ENCODE data around the gene PCDHB12.
A peak's percentile ranks its signal among the peaks of the same experiment; 100 is the strongest.
"Not testable (repeated sequence)": the region's sequence is repeated elsewhere in the genome, so short reads cannot be mapped to it uniquely, and the experiment has no call there.

PCDHB12 gene
- total RNA-seq = 0 to 0.99 (median 0) reads per million in 17 experiments

- DNase-seq = no peak
These were observed at the start of gene PCDHB12 for GRCh38 chr5:141208478-141208877. Gene PCDHB12, plus strand, starts transcription at chr5:141208719. Its CDS starts 189 bp downstream, at chr5:141208908.

- DNase-seq = peak in 2 of 4 experiments; percentile 7 to 8
These were observed 35.9 kb upstream of the PCDHB12 start, which contains the start of gene PCDHB7 for GRCh38 chr5:141172381-141173204. Gene PCDHB7, plus strand, starts transcription at chr5:141172644. Its CDS starts 192 bp downstream, at chr5:141172836.

- DNase-seq = not testable (repeated sequence)
These were observed 34.0 kb upstream of the PCDHB12 start for GRCh38 chr5:141174291-141175104.

- no peak for DNase-seq
These were observed 32.6 kb upstream of the PCDHB12 start for GRCh38 chr5:141175933-141176332.

- not testable (repeated sequence) for DNase-seq
These were observed 30.8 kb upstream of the PCDHB12 start, which contains the start of gene PCDHB8 for GRCh38 chr5:141177577-141178191. Gene PCDHB8, plus strand, starts transcription at chr5:141177790. Its CDS starts 245 bp downstream, at chr5:141178035.

GRCh38 chr5:141179371-141179770 is 29.1 kb upstream of the PCDHB12 start:
- DNase-seq = not testable (repeated sequence)

GRCh38 chr5:141179876-141180275 is 28.6 kb upstream of the PCDHB12 start:
- DNase-seq = not testable (repeated sequence)

GRCh38 chr5:141180313-141180712 is 28.2 kb upstream of the PCDHB12 start:
- no peak for DNase-seq

- DNase-seq = no peak
These were observed 26.3 kb upstream of the PCDHB12 start, which contains the start of gene PCDHB16 for GRCh38 chr5:141182248-141182647. Gene PCDHB16, plus strand, starts transcription at chr5:141182387. Its CDS starts 173 bp downstream, at chr5:141182560.

- not testable (repeated sequence) for DNase-seq
These were observed 24.2 kb upstream of the PCDHB12 start for GRCh38 chr5:141184117-141184855.

- DNase-seq = peak in 3 of 4 experiments; percentile 5 to 28 (median 18)
These were observed 21.5 kb upstream of the PCDHB12 start, which contains the start of gene PCDHB9 for GRCh38 chr5:141186897-141187512. Gene PCDHB9, plus strand, starts transcription at chr5:141187161. Its CDS starts 158 bp downstream, at chr5:141187319.

GRCh38 chr5:141188682-141189081 is 19.8 kb upstream of the PCDHB12 start:
- DNase-seq = not testable (repeated sequence)

- not testable (repeated sequence) for DNase-seq
These were observed 19.4 kb upstream of the PCDHB12 start for GRCh38 chr5:141189131-141189530.

GRCh38 chr5:141192110-141192725 is 16.3 kb upstream of the PCDHB12 start, which contains the start of gene PCDHB10:
Gene PCDHB10, plus strand, starts transcription at chr5:141192353. Its CDS starts 200 bp downstream, at chr5:141192553.
- peak; percentile 2 to 26 (median 16) for DNase-seq

GRCh38 chr5:141194332-141194731 is 14.2 kb upstream of the PCDHB12 start:
- not testable (repeated sequence) for DNase-seq

- no peak for DNase-seq
These were observed 12.2 kb upstream of the PCDHB12 start for GRCh38 chr5:141196363-141196762.

GRCh38 chr5:141199359-141200235 is 8.9 kb upstream of the PCDHB12 start, which contains the start of gene PCDHB11:
Gene PCDHB11, plus strand, starts transcription at chr5:141199627. Its CDS starts 148 bp downstream, at chr5:141199775.
- DNase-seq = no peak

GRCh38 chr5:141201126-141201525 is 7.4 kb upstream of the PCDHB12 start:
- DNase-seq = not testable (repeated sequence)

GRCh38 chr5:141201646-141202045 is 6.9 kb upstream of the PCDHB12 start:
- not testable (repeated sequence) for DNase-seq
